Activated CD4-positive, alpha-beta T cell treated with anti-CD3 and anti-CD28 coated beads, Interleukin-2, amount 10 ng/mL, durations not matched to agents 24 days and 14 days (primary cell): ENCODE results near the gene TMEM263. TPM values are rescaled to one million over a fixed set of nuclear protein-coding genes. Genes with fewer than 3 reads are reported as not detected.
"Not testable (repeated sequence)": the region's sequence is repeated elsewhere in the genome, so short reads cannot be mapped to it uniquely, and the experiment has no call there.

Experiments used
- DNase-seq: peaks from one replicate; pipeline ENCODE4 v3.0.0; 2022
- H3K27ac Mint-ChIP-seq: one replicate; pipeline ENCODE4 v1.8.0; 2022; ENCODE audit warnings: mild to moderate bottlenecking, mixed read lengths
- H3K27me3 Mint-ChIP-seq: one replicate; pipeline ENCODE4 v1.8.0; 2022; ENCODE audit warnings: mixed read lengths
- H3K36me3 Mint-ChIP-seq: one replicate; pipeline ENCODE4 v1.8.0; 2022; ENCODE audit warnings: low read depth, mild to moderate bottlenecking, mixed read lengths
- H3K4me1 Mint-ChIP-seq: one replicate; pipeline ENCODE4 v1.8.0; 2021; ENCODE audit warnings: mixed read lengths
- H3K4me3 Mint-ChIP-seq: one replicate; pipeline ENCODE4 v1.8.0; 2022; ENCODE audit warnings: mild to moderate bottlenecking, moderate library complexity, mixed read lengths
- H3K9me3 Mint-ChIP-seq: one replicate; pipeline ENCODE4 v1.8.0; 2021; ENCODE audit warnings: mixed read lengths
- intact Hi-C: fragments of 100-400 bp; cut with micrococcal nuclease; formaldehyde crosslinking; loops from one replicate; pipeline ENCODE4 v1.15.1; 2023
- total RNA-seq: library from RNA; stranded (reverse); gene quantifications from 2 replicates; pipeline ENCODE4 v1.2.3, GENCODE V29; 2022

Gene TMEM263
- total RNA-seq, 1 donor from 2014 or later = 26.6 TPM

- not testable (repeated sequence) for H3K36me3 Mint-ChIP-seq, H3K9me3 Mint-ChIP-seq, H3K27ac Mint-ChIP-seq, H3K4me3 Mint-ChIP-seq, H3K4me1 Mint-ChIP-seq, DNase-seq
- peaks cover 23% of the 10 kb centered on the region for H3K27me3 Mint-ChIP-seq
- intact Hi-C loops = loop anchor here (2.0 kb wide), 1 partner anchor 239 kb away; no protein-coding TSS in a partner anchor
Measured at GRCh38 chr12:106921976-106922375, 33.7 kb upstream of the TMEM263 start.

- H3K4me3 Mint-ChIP-seq, H3K36me3 Mint-ChIP-seq, H3K9me3 Mint-ChIP-seq, intact Hi-C loops, H3K27ac Mint-ChIP-seq, DNase-seq, H3K4me1 Mint-ChIP-seq: not testable (repeated sequence)
- peaks cover 26% of the 10 kb centered on the region for H3K27me3 Mint-ChIP-seq
Measured at GRCh38 chr12:106923594-106923993, 32.1 kb upstream of the TMEM263 start.

- H3K36me3 Mint-ChIP-seq = no peaks in the 10 kb centered on the region
- intact Hi-C loops = no loop called here
- DNase-seq = no peak
- peaks cover 2% of the 10 kb centered on the region for H3K4me1 Mint-ChIP-seq
- H3K4me3 Mint-ChIP-seq = no peak overlapping the region
- peaks cover 31% of the 10 kb centered on the region for H3K27me3 Mint-ChIP-seq
- peaks cover 9% of the 10 kb centered on the region for H3K9me3 Mint-ChIP-seq
- H3K27ac Mint-ChIP-seq = no peak overlapping the region
Measured at GRCh38 chr12:106924268-106924861, 31.3 kb upstream of the TMEM263 start.

GRCh38 chr12:106926657-106927056, 29.1 kb upstream of the TMEM263 start:
- H3K27ac Mint-ChIP-seq = no peak overlapping the region
- H3K27me3 Mint-ChIP-seq = peaks cover 36% of the 10 kb centered on the region
- intact Hi-C loops = no loop called here
- no peak overlapping the region for H3K4me3 Mint-ChIP-seq
- peaks cover 12% of the 10 kb centered on the region for H3K9me3 Mint-ChIP-seq
- H3K4me1 Mint-ChIP-seq = no peaks in the 10 kb centered on the region
- DNase-seq = no peak
- H3K36me3 Mint-ChIP-seq = no peaks in the 10 kb centered on the region

- no peak overlapping the region for H3K4me3 Mint-ChIP-seq
- H3K36me3 Mint-ChIP-seq = no peaks in the 10 kb centered on the region
- H3K27me3 Mint-ChIP-seq = peaks cover 20% of the 10 kb centered on the region
- no peak for DNase-seq
- H3K27ac Mint-ChIP-seq = no peak overlapping the region
- H3K4me1 Mint-ChIP-seq = no peaks in the 10 kb centered on the region
- peaks cover 3% of the 10 kb centered on the region for H3K9me3 Mint-ChIP-seq
- intact Hi-C loops = no loop called here
Measured at GRCh38 chr12:106934277-106934676, 21.4 kb upstream of the TMEM263 start.

GRCh38 chr12:106941481-106942156, 14.1 kb upstream of the TMEM263 start:
- Mint-ChIP-seq H3K27ac (no peak overlapping the region), H3K27me3 (peaks cover 8% of the 10 kb centered on the region), H3K4me1 (no peaks in the 10 kb centered on the region), H3K36me3 (no peaks in the 10 kb centered on the region), H3K9me3 (no peaks in the 10 kb centered on the region), H3K4me3 (no peak overlapping the region)
- no peak for DNase-seq
- intact Hi-C loops = no loop called here

- Mint-ChIP-seq H3K27ac (no peak overlapping the region), H3K9me3 (peaks cover 6% of the 10 kb centered on the region), H3K36me3 (no peaks in the 10 kb centered on the region), H3K27me3 (peaks cover 8% of the 10 kb centered on the region), H3K4me3 (no peak overlapping the region), H3K4me1 (no peaks in the 10 kb centered on the region)
- intact Hi-C loops = no loop called here
- DNase-seq = no peak
Measured at GRCh38 chr12:106942775-106943174, 12.9 kb upstream of the TMEM263 start.

GRCh38 chr12:106945261-106945851, 10.4 kb upstream of the TMEM263 start:
- intact Hi-C loops = no loop called here
- peaks cover 12% of the 10 kb centered on the region for H3K27me3 Mint-ChIP-seq
- peaks cover 27% of the 10 kb centered on the region for H3K9me3 Mint-ChIP-seq
- no peaks in the 10 kb centered on the region for H3K36me3 Mint-ChIP-seq
- no peaks in the 10 kb centered on the region for H3K4me1 Mint-ChIP-seq
- H3K27ac Mint-ChIP-seq = no peak overlapping the region
- DNase-seq = no peak
- H3K4me3 Mint-ChIP-seq = no peak overlapping the region

- peaks cover 36% of the 10 kb centered on the region for H3K9me3 Mint-ChIP-seq
- peaks cover 13% of the 10 kb centered on the region for H3K27me3 Mint-ChIP-seq
- H3K36me3 Mint-ChIP-seq = no peaks in the 10 kb centered on the region
- peaks cover 2% of the 10 kb centered on the region for H3K4me1 Mint-ChIP-seq
- no peak for DNase-seq
- no peak overlapping the region for H3K27ac Mint-ChIP-seq
- intact Hi-C loops = no loop called here
- H3K4me3 Mint-ChIP-seq = no peak overlapping the region
Measured at GRCh38 chr12:106947461-106947860, 8.2 kb upstream of the TMEM263 start.

- H3K4me3 Mint-ChIP-seq = no peak overlapping the region
- DNase-seq = no peak
- H3K4me1 Mint-ChIP-seq = peaks cover 8% of the 10 kb centered on the region
- intact Hi-C loops = no loop called here
- H3K27me3 Mint-ChIP-seq = peaks cover 19% of the 10 kb centered on the region
- no peak overlapping the region for H3K27ac Mint-ChIP-seq
- H3K9me3 Mint-ChIP-seq = peaks cover 36% of the 10 kb centered on the region
- H3K36me3 Mint-ChIP-seq = no peaks in the 10 kb centered on the region
Measured at GRCh38 chr12:106950591-106950990, 5.1 kb upstream of the TMEM263 start.

GRCh38 chr12:106953352-106954250, 2.1 kb upstream of the TMEM263 start:
- Mint-ChIP-seq H3K27me3 (peaks cover 19% of the 10 kb centered on the region), H3K4me3 (no peak overlapping the region), H3K4me1 (peaks cover 23% of the 10 kb centered on the region)

GRCh38 chr12:106954462-106955376, 988 bp upstream of the TMEM263 start:
- Mint-ChIP-seq H3K36me3 (peaks cover 2% of the 10 kb centered on the region), H3K4me1 (peaks cover 24% of the 10 kb centered on the region), H3K27me3 (peaks cover 16% of the 10 kb centered on the region), H3K27ac (peak overlapping the region; percentile 91), H3K4me3 (peak overlapping the region; percentile 97), H3K9me3 (peaks cover 14% of the 10 kb centered on the region)
- peak; percentile 74 for DNase-seq
- intact Hi-C loops = loop anchor here (1.0 to 5.0 kb wide), 6 partner anchors 40 to 731 kb away; partner anchors contain the start of genes CRY1, POLR3B, PWP1 and RIC8B

More at GRCh38 chr12:106953352-106954250, 2.1 kb upstream of the TMEM263 start:
- DNase-seq = no peak
- peaks cover 2% of the 10 kb centered on the region for H3K36me3 Mint-ChIP-seq
- no peak overlapping the region for H3K27ac Mint-ChIP-seq
- intact Hi-C loops = loop anchor here (2.0 kb wide), 1 partner anchor 39 kb away; no protein-coding TSS in a partner anchor
- H3K9me3 Mint-ChIP-seq = peaks cover 24% of the 10 kb centered on the region
